Measurements from ENCODE around the gene ALAS2. TPM values are rescaled to one million over a fixed set of nuclear protein-coding genes. Genes with fewer than 3 reads are reported as not detected.
A peak's percentile ranks its signal among the peaks of the same experiment; 100 is the strongest.
"Not testable (repeated sequence)": the region's sequence is repeated elsewhere in the genome, so short reads cannot be mapped to it uniquely, and the experiment has no call there.

Gene ALAS2
- polyA plus RNA-seq, 1 donor: 15.6 TPM

DNA sequence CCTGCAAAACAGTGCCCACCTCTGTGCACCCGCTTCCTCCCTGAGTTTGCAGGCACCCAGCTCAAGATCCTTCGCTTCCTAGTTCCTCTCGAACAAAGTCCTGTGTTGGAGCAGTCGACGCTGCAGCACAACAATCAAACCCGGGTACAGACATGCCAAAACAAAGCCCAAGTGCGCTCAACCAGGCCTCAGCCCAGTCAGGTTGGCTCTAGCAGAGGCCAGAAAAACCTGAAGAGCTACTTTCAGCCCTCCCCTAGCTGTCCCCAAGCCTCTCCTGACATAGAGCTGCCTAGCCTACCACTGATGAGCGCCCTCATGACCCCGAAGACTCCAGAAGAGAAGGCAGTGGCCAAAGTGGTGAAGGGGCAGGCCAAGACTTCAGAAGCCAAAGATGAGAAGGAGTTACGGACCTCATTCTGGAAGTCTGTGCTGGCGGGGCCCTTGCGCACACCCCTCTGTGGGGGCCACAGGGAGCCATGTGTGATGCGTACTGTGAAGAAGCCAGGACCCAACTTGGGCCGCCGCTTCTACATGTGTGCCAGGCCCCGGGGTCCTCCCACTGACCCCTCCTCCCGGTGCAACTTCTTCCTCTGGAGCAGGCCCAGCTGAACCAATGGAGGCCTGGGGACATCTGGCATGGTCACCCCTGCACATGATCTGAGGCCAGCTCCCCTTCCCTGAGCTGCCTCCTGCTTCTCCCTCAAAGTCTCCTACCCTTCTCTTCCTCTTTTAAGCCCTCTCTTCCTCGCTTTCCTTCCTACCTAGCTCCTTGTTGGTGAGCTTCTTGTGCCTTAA, 23.8 kb downstream of the ALAS2 start:
- 40% methylated on average over 1 of the region's 18 CpGs for WGBS (ENCODE audit: insufficient coverage, low lambda C conversion rate)
- H3K27ac ChIP-seq (ENCODE audit: low read length): peak overlapping the region; percentile 95
- peaks cover 11% of the 10 kb centered on the region for H3K4me1 ChIP-seq (ENCODE audit: control insufficient read depth, insufficient read depth, low read length)
- no peaks in the 10 kb centered on the region for H3K9me3 ChIP-seq (ENCODE audit: control insufficient read depth, low read depth, low read length)
- no peaks in the 10 kb centered on the region for H3K27me3 ChIP-seq (ENCODE audit: control insufficient read depth, insufficient read depth, low read length)
- DNase-seq: no peak
- H3K36me3 ChIP-seq (ENCODE audit: control insufficient read depth, insufficient read depth, low read length): peaks cover 44% of the 10 kb centered on the region
- H3K4me3 ChIP-seq (ENCODE audit: low read length): no peak overlapping the region

DNA sequence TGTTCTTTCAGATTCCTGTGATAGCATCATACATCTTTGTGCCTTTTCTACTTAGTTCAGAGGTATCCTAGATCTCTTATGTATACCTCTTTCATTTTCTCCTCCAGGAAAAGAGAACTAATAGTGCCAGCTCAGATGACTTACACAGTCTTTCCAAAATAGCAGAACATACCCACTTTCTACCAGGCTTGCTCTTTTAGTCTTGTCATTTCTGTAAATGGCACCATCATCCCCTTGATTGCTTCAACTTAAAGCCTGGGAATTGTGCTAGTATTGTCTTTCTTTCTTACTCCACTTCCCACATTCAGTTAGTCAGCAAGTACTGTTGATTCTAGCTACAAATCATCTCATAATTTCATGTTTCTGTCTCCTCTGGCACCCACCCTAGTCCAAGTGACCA, 25.5 kb downstream of the ALAS2 start:
- no peak for DNase-seq
- Histone ChIP-seq H3K9me3 (ENCODE audit: control insufficient read depth, low read depth, low read length) (no peaks in the 10 kb centered on the region), H3K27me3 (ENCODE audit: control insufficient read depth, insufficient read depth, low read length) (no peaks in the 10 kb centered on the region), H3K27ac (ENCODE audit: low read length) (no peak overlapping the region), H3K4me3 (ENCODE audit: low read length) (no peak overlapping the region), H3K36me3 (ENCODE audit: control insufficient read depth, insufficient read depth, low read length) (peaks cover 45% of the 10 kb centered on the region), H3K4me1 (ENCODE audit: control insufficient read depth, insufficient read depth, low read length) (peaks cover 14% of the 10 kb centered on the region)

DNA sequence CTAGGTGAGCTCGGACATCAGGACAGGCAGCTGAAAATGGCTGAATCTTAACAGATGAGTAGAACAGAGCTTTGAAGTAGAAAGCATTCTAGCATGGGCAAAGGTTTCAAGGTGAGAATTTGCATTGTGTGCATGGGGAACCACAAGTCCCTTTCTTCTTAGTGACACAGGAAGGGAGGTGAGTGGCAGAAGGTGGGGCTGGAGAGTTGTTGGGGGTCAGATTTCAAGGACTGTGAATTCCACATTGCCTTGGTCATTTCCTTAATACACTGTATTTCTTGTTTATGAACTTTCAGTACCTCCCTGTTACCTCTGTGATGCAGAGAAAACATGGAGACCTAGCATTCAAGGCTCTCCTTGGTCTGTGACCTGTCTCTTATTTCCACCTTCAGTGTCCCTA, 26.5 kb downstream of the ALAS2 start:
- DNase-seq: no peak
- no peaks in the 10 kb centered on the region for H3K9me3 ChIP-seq (ENCODE audit: control insufficient read depth, low read depth, low read length)
- no peak overlapping the region for H3K27ac ChIP-seq (ENCODE audit: low read length)
- H3K4me3 ChIP-seq (ENCODE audit: low read length): no peak overlapping the region
- no CpG with 5 or more reads among the region's 1 CpG for WGBS (ENCODE audit: insufficient coverage, low lambda C conversion rate)
- peaks cover 45% of the 10 kb centered on the region for H3K36me3 ChIP-seq (ENCODE audit: control insufficient read depth, insufficient read depth, low read length)
- H3K4me1 ChIP-seq (ENCODE audit: control insufficient read depth, insufficient read depth, low read length): peaks cover 14% of the 10 kb centered on the region
- H3K27me3 ChIP-seq (ENCODE audit: control insufficient read depth, insufficient read depth, low read length): no peaks in the 10 kb centered on the region

DNA sequence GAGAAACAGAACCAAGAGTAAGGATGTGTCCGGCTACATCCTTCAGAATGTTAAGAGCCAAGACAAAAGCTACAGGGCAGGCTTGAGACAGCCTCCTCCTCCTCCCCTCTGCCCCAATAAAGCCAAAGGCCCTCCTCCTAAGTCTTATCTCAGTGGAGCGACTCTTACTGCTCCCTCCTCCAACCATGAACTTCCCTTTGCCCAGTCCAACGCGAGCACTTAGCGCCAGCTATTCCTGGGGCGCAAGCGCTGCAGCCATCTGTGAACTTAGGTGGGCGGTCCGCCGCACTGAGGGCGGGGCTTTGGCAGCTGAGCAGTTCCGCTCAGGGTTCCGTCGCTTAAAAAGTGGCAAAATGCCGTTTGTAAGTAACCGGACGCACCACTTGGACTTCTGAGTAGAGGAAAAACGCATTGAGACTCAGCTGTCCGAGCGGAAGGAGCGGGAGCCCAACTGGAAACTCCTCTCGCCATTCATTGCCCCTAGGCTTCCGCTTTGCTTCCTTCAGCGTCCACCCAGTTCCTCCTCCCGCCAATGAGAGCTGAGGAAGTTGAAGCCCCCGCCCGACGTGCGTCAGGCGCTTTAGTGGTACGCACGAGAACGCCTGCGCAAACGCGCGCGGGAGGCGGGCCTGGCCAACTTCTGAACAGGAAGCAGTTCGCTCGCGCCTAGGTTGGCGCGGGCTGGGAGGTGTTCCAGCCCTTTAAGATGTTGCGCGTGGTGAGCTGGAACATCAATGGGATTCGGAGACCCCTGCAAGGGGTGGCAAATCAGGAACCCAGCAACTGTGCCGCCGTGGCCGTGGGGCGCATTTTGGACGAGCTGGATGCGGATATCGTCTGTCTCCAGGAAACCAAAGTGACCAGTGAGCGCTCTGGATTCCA, 30.8 kb downstream of the ALAS2 start, which contains the start of gene APEX2:
Gene APEX2, plus strand, starts transcription at position 647 of the 882 bp plus-strand sequence. Its CDS starts 60 bp downstream, at position 707.
- H3K36me3 ChIP-seq (ENCODE audit: control insufficient read depth, insufficient read depth, low read length): peaks cover 27% of the 10 kb centered on the region
- peak within 1 kb of the TSS; percentile 92 for H3K4me3 ChIP-seq (ENCODE audit: low read length)
- WGBS (ENCODE audit: insufficient coverage, low lambda C conversion rate): no CpG with 5 or more reads among the region's 55 CpGs
- H3K27ac ChIP-seq (ENCODE audit: low read length): peak within 1 kb of the TSS; percentile 96
- no peaks in the 10 kb centered on the region for H3K9me3 ChIP-seq (ENCODE audit: control insufficient read depth, low read depth, low read length)
- peaks cover 3% of the 10 kb centered on the region for H3K4me1 ChIP-seq (ENCODE audit: control insufficient read depth, insufficient read depth, low read length)
- no peaks in the 10 kb centered on the region for H3K27me3 ChIP-seq (ENCODE audit: control insufficient read depth, insufficient read depth, low read length)
- peak; percentile 94 to 95 for DNase-seq

DNA sequence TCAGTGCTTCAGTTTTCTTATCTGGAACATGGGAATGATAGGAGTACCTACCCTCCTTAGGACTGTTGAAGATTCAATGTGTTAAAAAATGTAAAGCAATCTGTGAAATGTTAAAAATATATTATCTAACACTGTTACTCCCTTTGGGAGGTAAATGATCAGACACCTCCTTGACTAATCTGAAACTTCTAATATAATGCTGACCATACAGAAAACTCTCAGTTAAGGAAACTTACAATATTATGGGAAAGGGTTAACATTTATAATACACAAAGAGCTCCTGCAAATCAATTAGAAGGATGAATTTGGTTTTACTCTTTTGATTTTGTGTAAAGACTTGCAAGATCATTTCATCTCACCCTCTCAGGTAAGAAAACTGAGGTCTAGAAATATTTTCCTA, 35.2 kb downstream of the ALAS2 start:
- Histone ChIP-seq H3K27me3 (ENCODE audit: control insufficient read depth, insufficient read depth, low read length) (no peaks in the 10 kb centered on the region), H3K36me3 (ENCODE audit: control insufficient read depth, insufficient read depth, low read length) (no peaks in the 10 kb centered on the region), H3K4me1 (ENCODE audit: control insufficient read depth, insufficient read depth, low read length) (peaks cover 8% of the 10 kb centered on the region), H3K27ac (ENCODE audit: low read length) (no peak overlapping the region), H3K4me3 (ENCODE audit: low read length) (no peak overlapping the region), H3K9me3 (ENCODE audit: control insufficient read depth, low read depth, low read length) (no peaks in the 10 kb centered on the region)
- DNase-seq: no peak

DNA sequence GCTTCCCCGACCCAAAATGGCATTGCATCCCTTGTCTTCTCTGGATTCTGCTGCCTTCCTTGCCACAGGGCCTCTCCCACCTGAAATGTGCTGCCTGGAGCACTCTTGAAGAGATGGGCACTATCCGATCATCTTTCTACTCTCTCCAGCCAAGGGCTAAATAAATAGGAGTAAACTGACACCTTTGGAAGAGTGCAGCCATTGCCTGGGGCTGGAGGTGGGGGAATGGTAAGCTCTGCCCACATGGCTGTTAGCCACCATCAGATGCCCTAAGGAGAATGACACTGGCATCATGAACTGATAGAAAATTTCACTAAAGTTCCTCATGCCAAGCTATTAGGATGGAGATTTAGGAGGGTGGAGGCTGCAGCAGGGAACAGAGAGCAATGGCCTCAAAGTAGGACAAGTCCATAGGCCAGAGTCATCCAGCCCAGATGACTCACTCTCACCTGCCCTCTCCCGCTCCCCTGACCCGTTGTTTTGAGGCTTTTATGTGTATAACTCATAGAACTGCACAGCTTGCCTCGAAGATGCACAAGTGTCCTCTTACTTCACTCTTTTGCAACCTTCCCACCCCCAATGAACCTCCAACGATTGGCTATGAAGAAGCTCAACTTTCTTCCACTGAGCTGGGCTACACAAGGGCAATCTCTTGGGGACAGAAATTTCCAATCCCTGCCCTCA, 36.0 kb downstream of the ALAS2 start:
- peak; percentile 42 to 62 for DNase-seq
- Histone ChIP-seq H3K36me3 (ENCODE audit: control insufficient read depth, insufficient read depth, low read length) (no peaks in the 10 kb centered on the region), H3K27me3 (ENCODE audit: control insufficient read depth, insufficient read depth, low read length) (no peaks in the 10 kb centered on the region), H3K4me3 (ENCODE audit: low read length) (no peak overlapping the region), H3K27ac (ENCODE audit: low read length) (no peak overlapping the region), H3K4me1 (ENCODE audit: control insufficient read depth, insufficient read depth, low read length) (peaks cover 8% of the 10 kb centered on the region), H3K9me3 (ENCODE audit: control insufficient read depth, low read depth, low read length) (no peaks in the 10 kb centered on the region)
- WGBS (ENCODE audit: insufficient coverage, low lambda C conversion rate): no CpG with 5 or more reads among the region's 6 CpGs

DNA sequence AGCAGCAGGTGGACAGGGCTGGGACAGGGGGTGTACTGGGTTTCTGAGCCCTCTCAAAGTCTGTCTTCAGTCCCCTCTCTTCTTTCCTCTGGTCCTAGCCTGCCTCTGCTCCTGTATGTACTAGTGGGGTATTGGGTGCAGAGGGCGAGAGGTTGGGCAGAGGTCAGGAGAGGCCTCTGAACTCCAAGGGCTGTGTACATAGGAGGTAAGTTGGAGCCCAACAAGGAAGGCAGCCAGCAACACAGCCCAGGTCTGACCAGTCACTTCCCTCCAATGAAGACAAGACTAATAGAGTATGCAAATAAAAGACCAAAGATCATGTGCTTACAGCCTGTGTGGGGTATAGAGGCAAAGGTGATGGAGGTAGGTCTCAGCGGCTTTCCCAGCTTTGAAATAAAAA, 36.7 kb downstream of the ALAS2 start, which contains the start of gene PFKFB1:
Gene PFKFB1, minus strand, starts transcription at position 90 of the 400 bp plus-strand sequence. CDS start 181 bp downstream, outside the sequence.
- Histone ChIP-seq H3K27me3 (ENCODE audit: control insufficient read depth, insufficient read depth, low read length) (no peaks in the 10 kb centered on the region), H3K9me3 (ENCODE audit: control insufficient read depth, low read depth, low read length) (no peaks in the 10 kb centered on the region), H3K4me3 (ENCODE audit: low read length) (no peak within 1 kb of the TSS), H3K27ac (ENCODE audit: low read length) (no peak within 1 kb of the TSS), H3K36me3 (ENCODE audit: control insufficient read depth, insufficient read depth, low read length) (no peaks in the 10 kb centered on the region), H3K4me1 (ENCODE audit: control insufficient read depth, insufficient read depth, low read length) (peaks cover 8% of the 10 kb centered on the region)
- no CpG with 5 or more reads among the region's 2 CpGs for WGBS (ENCODE audit: insufficient coverage, low lambda C conversion rate)
- DNase-seq: peak in 1 of 2 donors; percentile 31

DNA sequence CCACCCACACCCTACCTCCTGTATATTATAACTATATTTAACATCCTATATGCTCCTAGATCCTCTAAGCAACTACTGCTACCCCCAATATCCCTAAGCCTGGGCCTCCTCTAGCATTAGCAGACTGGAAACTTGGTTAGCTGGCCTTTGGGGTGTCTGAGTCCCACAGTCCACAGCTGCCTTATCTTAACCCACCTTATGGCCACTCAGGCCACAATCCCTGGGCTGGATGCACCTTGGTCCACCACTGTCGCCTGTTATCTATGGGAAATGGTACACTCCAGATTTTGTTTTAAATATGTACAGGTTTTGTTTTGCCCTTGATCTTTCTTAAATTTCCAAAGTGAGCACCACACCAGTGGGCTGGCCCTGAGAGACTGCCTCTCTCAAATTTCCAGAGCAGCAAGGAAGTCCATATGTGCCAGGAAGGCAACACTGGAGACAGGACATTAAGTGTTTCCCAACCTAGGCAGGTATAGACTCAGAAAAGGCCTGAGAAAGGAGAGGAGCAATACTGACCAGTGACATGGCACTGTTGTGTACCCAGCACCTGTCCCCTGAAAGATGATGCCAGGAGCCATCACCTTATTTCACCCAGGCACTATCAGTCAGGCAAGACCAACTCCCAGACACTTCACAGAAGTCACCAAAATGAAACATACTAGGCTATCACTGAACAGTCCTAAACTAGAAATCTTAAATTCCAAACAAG, 37.7 kb downstream of the ALAS2 start:
- no peaks in the 10 kb centered on the region for H3K36me3 ChIP-seq (ENCODE audit: control insufficient read depth, insufficient read depth, low read length)
- no peak overlapping the region for H3K27ac ChIP-seq (ENCODE audit: low read length)
- no peak for DNase-seq
- H3K9me3 ChIP-seq (ENCODE audit: control insufficient read depth, low read depth, low read length): no peaks in the 10 kb centered on the region
- WGBS (ENCODE audit: insufficient coverage, low lambda C conversion rate): no CpG with 5 or more reads among the region's 1 CpG
- no peaks in the 10 kb centered on the region for H3K27me3 ChIP-seq (ENCODE audit: control insufficient read depth, insufficient read depth, low read length)
- peaks cover 8% of the 10 kb centered on the region for H3K4me1 ChIP-seq (ENCODE audit: control insufficient read depth, insufficient read depth, low read length)
- H3K4me3 ChIP-seq (ENCODE audit: low read length): no peak overlapping the region

DNA sequence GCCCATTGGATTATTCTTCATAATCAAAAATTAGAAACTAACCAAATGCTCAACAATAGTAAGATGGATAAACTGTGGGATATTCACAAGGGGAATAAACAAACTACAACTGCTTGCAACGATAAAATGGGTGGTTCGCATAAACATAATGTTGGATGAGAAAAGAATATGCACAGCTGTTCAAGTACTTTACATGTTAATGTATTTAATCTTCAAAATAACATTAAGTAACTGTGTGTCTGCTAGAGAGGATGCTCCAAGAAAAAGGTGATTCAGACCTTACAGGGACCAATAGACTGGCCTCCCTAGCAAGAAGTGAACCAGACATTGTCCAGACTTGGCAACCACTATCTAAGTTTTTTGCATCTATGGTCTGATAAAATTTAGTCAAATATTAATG, 39.1 kb downstream of the ALAS2 start:
- Histone ChIP-seq H3K27me3 (ENCODE audit: control insufficient read depth, insufficient read depth, low read length) (no peaks in the 10 kb centered on the region), H3K4me3 (ENCODE audit: low read length) (no peak overlapping the region), H3K9me3 (ENCODE audit: control insufficient read depth, low read depth, low read length) (no peaks in the 10 kb centered on the region), H3K4me1 (ENCODE audit: control insufficient read depth, insufficient read depth, low read length) (peaks cover 8% of the 10 kb centered on the region), H3K36me3 (ENCODE audit: control insufficient read depth, insufficient read depth, low read length) (no peaks in the 10 kb centered on the region), H3K27ac (ENCODE audit: low read length) (no peak overlapping the region)
- no peak for DNase-seq
- no CpG with 5 or more reads among the region's 2 CpGs for WGBS (ENCODE audit: insufficient coverage, low lambda C conversion rate)

DNA sequence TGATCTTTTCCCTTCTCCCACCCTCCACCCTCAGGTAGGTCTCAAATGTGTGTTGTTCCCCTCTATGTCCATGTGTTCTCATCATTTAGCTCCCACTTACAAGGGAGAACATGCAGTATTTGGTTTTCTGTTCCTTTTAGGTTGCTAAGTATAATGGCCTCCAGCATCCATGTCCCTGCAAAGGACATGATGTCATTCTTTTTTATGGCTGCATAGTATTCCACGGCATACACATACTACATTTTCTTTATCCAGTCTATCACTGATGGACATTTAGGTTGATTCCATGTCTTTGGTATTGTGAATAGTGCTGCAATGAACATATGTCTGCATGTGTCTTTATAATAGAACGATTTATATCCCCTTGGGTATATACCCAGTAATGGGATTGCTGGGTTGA, 47.5 kb downstream of the ALAS2 start:
- not testable (repeated sequence) for H3K36me3 ChIP-seq (ENCODE audit: control insufficient read depth, insufficient read depth, low read length); H3K4me3 ChIP-seq (ENCODE audit: low read length); H3K9me3 ChIP-seq (ENCODE audit: control insufficient read depth, low read depth, low read length); DNase-seq; H3K4me1 ChIP-seq (ENCODE audit: control insufficient read depth, insufficient read depth, low read length); H3K27ac ChIP-seq (ENCODE audit: low read length); H3K27me3 ChIP-seq (ENCODE audit: control insufficient read depth, insufficient read depth, low read length)
- no CpG with 5 or more reads among the region's 2 CpGs for WGBS (ENCODE audit: insufficient coverage, low lambda C conversion rate)

Measured in large intestine (tissue), 3 donors.